Smooth muscle cell (in vitro differentiated cells): Measurements from ENCODE around the gene CHGA. TPM values are rescaled to one million over a fixed set of nuclear protein-coding genes. Genes with fewer than 3 reads are reported as not detected.

Experiments
- polyA plus RNA-seq: library from polyadenylated mRNA; unstranded; fragments of >200 nt; fragmentation: Nextera tagmentation; extraction: Ambion mirVana; gene quantifications from 2 replicates; pipeline ENCODE4 v1.2.1, GENCODE V29; 2016
- total RNA-seq: library from RNA; depleted of rRNA; stranded (reverse); fragments of >200 nt; gene quantifications from 2 replicates; pipeline ENCODE4 v1.2.3, GENCODE V29; 2014

The CHGA gene
- total and polyA plus RNA-seq, 2 experiments from 2014 or later = not detected

Other genes starting within 250 kb of the CHGA start
- 110 and 124 TPM in 2 replicates for gene LGMN, start 174.5 kb upstream of the CHGA start, total RNA-seq
- gene LGMN, start 174.5 kb upstream of the CHGA start, polyA plus RNA-seq = 111 and 133 TPM in 2 replicates
- gene GOLGA5, start 128.8 kb upstream of the CHGA start, total RNA-seq = 70.3 and 76.7 TPM in 2 replicates
- 50.6 and 67.0 TPM in 2 replicates for gene GOLGA5, start 128.8 kb upstream of the CHGA start, polyA plus RNA-seq
- gene ITPK1, start 192.8 kb downstream of the CHGA start, total RNA-seq = 9.2 and 17.6 TPM in 2 replicates
- gene ITPK1, start 192.8 kb downstream of the CHGA start, polyA plus RNA-seq = 13.3 and 14.2 TPM in 2 replicates